ENCODE results near the gene DSC1.

- no peak for TF ChIP-seq CTCF (IDR thresholded peaks at IDR 0.05; ENCODE audit: insufficient read depth, low read length, poor library complexity, severe bottlenecking)
- no peak for TF ChIP-seq EZH2phosphoT487 (conservative IDR thresholded peaks at IDR 0.05; ENCODE audit: low read length)
Measured at GRCh38 chr18:31185186-31185950, 22.7 kb upstream of the DSC1 start.

Data from SU-DHL-6 (cell line).